GM11168 (cell line): ENCODE data around the gene DTHD1.

ENCODE experiments used
- in situ Hi-C: fragments of 300-500 bp; cut with MboI; formaldehyde crosslinking; loops from one replicate; pipeline ENCODE4 v1.12.0; 2022; ENCODE audit warnings: low sequenced_read_pairs; ENCODE audit not compliant: unreplicated experiment

DTHD1 gene

GRCh38 chr4:36312511-36312910 is 31.1 kb downstream of the DTHD1 start:
- in situ Hi-C loops, result no loop called here

DNA sequence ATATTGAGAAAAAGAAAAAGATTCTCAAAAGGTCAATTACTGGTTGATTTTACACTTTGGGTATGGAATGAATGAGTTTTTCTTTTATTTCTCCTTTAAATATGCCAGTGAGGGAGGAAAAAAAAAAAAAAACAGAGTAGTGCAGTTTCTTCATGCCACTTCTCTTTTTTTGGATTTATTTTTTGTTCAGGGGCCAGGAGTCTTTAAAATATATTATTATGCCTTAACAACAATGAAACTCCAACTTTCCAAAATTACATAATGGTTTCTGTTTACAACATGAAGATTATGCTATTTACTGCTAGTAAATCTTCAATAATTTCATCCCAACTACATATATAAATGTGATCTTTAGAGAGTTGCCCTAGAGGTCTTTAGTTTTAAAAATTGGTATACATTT is 31.9 kb downstream of the DTHD1 start:
- in situ Hi-C loops, result no loop called here

- in situ Hi-C loops, result no loop called here
Measured at GRCh38 chr4:36313703-36314102, 32.3 kb downstream of the DTHD1 start.

- in situ Hi-C loops, result no loop called here
Measured at GRCh38 chr4:36316607-36317006, 35.2 kb downstream of the DTHD1 start.

GRCh38 chr4:36317721-36318120 is 36.3 kb downstream of the DTHD1 start:
- in situ Hi-C loops, result no loop called here

DNA sequence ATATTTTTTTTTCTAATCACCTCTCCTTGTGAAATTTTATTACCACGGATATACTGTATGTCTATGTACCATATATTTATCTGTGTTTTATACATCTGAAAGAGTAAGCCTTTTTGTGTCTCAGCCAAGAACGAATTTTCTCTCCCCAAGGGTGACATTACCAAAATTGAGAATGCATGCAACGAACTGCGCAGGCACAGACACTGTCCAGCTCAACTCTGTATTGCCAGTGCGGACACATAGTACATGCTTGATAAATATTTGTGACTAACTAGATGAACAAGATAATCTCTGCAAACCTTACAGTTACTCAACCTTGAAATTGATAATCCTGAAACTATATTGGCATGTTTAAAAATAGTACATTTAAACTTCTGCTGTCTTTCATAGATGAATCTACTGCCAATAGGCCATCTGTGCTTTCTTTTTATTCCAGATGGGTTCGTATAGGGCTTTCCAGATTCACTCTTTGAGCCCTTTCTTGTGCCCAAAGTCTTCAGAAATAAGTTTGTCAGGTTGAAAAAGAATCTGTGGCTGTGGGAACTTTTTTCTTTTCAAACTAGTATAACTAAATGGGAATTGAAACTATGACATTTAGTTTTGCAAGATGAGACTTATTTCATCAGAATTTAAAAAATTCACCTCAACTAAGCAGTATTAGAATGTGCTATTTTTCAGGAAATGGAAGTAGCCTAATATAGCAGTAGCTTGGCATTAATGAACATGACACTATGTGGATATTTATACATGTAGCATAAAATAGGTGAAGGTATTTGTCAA is 38.9 kb downstream of the DTHD1 start:
- in situ Hi-C loops, result no loop called here

- in situ Hi-C loops, result no loop called here
Measured at GRCh38 chr4:36321176-36321575, 39.8 kb downstream of the DTHD1 start.

GRCh38 chr4:36322921-36323354 is 41.5 kb downstream of the DTHD1 start:
- in situ Hi-C loops, result no loop called here

DNA sequence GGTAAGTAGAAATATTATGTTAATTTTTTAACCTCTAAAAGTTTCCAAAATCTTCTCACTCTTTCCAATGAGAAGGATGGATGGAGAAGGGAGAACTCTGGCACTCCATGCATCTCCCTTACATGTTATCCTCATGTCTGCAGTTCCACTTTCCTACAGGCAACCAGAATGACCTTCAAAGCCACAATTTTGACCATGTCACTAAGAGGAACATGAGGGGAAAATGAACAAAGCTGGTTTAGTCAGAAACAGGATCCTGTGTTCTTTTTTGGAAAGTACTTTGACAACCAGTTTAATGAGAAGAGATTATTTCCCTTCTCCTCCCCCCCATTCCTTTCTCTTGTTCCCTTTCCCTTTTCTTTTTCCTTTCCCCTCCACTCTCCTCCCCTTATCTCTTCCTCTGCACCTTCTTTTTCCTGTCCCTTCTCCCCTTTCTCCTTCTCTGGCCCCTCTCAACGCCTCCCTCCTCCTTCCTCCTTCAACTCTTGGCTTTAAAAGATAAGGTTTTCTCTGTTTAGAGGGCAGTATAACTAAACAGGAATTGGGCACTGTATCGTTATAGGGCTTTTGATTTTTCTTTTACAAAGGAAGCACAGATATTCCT is 42.5 kb downstream of the DTHD1 start:
- in situ Hi-C loops, result no loop called here

- in situ Hi-C loops, result no loop called here
Measured at GRCh38 chr4:36324808-36325207, 43.4 kb downstream of the DTHD1 start.

- in situ Hi-C loops, result no loop called here
Measured at GRCh38 chr4:36325499-36325898, 44.1 kb downstream of the DTHD1 start.

DNA sequence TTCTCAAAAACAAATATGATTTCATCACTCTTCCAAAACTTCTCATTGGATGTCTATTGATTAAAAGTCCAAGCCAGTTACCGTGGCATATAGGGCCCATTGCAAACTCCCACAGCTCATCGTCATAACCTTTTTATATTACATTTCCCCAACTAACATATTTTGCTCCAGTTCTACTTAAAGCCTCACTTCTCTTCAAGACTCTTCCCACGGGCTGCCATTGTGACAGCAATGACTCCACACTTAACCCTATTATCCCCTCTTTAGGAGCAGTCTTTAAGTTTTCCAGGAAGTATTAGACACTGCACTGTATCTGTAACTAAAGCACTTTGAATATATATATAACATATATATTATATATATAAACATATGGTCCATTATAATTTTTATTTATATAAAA is 44.5 kb downstream of the DTHD1 start:
- in situ Hi-C loops, result no loop called here

DNA sequence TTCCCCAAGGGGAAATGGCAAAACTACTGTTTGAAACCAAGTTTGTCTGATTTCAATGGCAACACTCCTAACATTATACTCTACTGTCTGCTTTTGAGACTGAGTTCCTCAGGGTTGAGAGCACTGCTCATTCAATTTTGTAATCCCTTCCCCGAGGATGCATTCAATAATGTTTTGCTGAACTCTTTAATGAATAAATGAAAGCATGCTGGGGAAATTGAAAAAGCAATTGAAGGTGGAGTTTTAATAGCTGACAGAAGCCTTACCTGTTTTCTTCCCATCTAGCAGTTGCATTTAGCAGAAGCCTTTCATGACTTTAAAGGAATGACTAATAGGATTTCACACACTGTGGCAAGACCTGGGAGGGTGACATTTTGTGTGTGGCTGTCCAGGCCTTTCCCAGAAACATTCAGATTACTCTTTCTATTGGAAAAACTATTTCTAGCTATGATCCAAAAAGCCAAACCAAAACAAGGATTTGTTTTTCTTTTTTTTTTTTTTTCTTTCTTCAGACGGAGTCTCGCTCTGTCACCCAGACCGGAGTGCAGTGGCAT is 45.1 kb downstream of the DTHD1 start:
- in situ Hi-C loops, result no loop called here

DNA sequence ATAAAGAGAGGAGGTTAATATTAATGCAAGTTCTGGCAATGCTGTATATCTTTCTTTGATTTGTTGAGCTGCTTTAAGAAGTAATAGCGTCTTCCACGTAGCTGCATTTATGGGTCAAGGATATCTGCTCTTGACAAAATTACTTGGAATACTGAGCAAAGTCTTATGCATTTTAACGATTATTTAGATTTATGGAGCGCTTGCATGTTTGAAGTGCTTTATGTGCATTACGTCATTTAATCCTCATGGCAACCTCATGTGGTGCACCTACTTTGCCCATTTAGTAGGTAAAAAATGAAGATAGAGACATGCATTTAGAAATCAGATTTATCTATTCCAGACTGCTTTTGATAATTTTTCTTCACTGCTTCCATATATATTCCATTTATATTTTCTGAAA is 46.0 kb downstream of the DTHD1 start:
- in situ Hi-C loops, result no loop called here

- in situ Hi-C loops, result no loop called here
Measured at GRCh38 chr4:36328130-36328529, 46.7 kb downstream of the DTHD1 start.

DNA sequence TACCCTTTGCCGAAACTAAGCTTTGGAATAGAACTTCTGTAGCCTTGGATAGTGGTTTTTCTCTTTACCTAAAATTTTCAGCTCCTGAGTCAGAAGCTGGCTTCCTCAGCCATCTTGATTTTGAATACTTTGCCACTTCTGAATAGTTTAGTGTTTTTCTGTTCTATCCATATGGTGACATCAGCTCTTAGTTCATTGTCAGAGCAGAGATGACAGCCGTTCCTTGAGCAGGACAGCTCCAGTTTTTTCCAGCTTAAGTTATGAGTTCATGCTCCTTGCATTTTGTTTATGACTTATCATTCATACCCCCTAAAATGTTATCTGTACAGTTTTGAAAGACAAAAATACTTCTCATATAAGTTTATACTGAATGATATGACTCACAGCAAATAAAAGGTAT is 47.8 kb downstream of the DTHD1 start:
- in situ Hi-C loops, result no loop called here

DNA sequence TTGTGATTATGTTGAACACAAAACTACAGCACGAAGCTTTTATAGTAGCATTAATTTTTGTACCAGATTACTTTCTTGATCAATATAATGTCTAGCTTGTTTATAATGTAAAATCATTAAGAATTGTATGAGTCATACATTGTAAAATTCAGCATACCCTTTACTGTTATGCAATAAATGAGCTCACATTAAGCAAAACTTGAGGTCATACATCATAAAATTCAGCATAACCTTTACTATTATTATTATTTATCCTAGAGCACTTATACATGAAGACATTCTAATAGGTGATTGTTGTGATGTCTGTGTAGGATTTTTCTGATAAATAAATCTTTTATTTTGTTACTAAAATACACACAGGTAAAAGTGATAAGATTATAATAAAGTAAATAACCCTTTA is 49.4 kb downstream of the DTHD1 start:
- in situ Hi-C loops, result no loop called here

GRCh38 chr4:36332023-36332781 is 50.8 kb downstream of the DTHD1 start:
- in situ Hi-C loops, result no loop called here

- in situ Hi-C loops, result no loop called here
Measured at GRCh38 chr4:36332782-36333131, 51.3 kb downstream of the DTHD1 start.

GRCh38 chr4:36333303-36333877 is 52.0 kb downstream of the DTHD1 start:
- in situ Hi-C loops, result no loop called here

GRCh38 chr4:36337665-36338185 is 56.3 kb downstream of the DTHD1 start:
- in situ Hi-C loops, result no loop called here
